Stimulated activated CD4-positive, alpha-beta T cell treated with anti-CD3 and anti-CD28 coated beads, Interleukin-12 subunit alpha, Interleukin-12 subunit beta, amount 100 ng/mL, for 48 hours (primary cell): ENCODE data around the gene C18orf63.
"Not testable (repeated sequence)": the region's sequence is repeated elsewhere in the genome, so short reads cannot be mapped to it uniquely, and the experiment has no call there.

Experiments used
- DNase-seq, 3 donors: peaks; one replicate each; pipeline ENCODE4 v3.0.0-alpha.2; 2020; ENCODE audit warnings: low read depth in 2 of 3, low spot score in 1 of 3

C18orf63 gene

DNA sequence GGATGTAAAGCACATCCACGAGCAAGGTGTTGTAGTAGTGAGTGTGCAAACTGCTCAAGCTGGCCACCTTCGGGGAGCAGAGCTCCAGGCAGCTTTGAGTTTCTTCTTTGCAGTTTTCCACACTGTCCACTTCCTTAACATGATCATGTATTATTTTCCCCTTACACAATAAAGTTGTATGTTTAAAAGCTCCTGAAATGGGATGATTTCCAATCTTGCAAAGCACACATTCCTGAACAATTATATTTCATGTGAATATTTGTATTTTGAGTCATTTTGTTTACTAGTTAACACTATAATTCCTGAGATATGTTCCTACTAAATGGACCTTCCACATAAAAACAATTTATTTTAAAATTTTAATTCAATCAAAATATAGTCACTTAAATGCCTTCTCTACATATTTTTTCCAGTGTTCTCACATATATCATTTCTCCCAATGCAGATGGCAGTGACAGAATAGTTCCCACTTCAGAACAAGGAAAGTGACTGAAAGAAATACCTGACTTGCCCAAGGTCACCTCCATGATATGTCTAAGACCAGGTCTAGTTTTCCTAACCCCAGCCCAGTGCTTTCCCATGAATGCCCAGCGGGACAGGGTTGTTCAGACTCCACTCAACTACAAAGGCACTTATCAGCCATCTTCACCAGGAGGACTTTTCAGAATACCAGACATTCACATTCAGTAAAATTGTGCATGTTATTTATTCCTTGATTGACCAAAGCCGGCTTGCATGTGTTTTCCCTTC is 29.4 kb upstream of the C18orf63 start:
- no peak for DNase-seq

DNA sequence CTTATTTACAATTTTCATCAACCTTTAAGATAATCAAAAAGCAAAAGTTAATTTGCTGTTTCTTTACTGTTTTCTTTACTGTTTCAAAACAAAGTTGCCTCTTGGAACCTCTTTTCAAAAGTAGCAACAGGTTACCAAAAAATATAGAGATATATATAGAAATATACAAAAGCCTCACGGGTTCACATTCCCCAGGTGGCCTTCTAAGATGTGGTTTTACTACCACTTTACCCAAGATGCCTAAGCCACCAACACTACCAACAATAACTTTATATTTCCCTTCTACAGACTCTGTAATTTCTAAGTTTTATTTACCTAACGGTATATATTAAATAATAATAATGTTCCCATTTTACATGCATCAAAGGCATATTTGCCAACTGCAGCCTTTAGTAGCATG is 28.8 kb upstream of the C18orf63 start:
- DNase-seq, result no peak

DNA sequence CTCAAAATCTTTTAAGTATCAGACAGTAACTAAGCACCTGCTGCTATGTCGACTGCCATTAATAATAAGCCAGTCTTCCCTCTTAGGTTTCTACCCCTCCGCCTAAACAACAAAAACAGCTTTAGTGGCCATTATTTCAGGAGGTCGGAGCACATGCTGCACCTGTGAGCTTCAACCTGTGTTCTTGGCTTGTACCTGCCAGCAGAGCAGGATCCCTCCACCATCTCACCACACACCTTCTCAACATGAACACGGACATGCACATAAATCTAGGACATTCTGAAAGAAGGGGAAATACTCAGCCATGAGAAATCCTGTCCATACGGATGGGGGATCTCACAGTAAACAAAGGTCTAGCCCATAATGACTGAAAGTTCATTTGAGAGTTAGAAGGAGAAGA is 27.6 kb upstream of the C18orf63 start:
- DNase-seq, result no peak

DNA sequence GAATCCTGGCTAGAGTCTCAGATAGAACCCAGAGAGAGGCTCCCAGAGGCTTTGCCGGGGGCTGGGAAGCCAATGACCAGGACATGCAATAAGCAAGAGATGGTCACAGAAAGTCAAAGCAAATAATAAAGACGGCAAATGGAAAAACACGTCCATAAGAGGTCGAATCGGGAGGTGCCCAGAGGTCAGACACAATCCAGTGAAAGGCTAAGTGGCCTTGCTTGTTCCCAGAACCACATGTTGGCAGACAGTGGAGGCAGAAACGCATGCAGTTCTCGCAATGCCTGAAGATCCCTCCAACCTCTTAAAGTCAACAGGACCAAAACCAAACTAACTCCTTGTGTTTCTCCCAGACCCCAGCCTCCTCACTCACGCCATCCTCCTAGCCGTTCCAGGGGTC is 26.9 kb upstream of the C18orf63 start:
- no peak for DNase-seq

DNA sequence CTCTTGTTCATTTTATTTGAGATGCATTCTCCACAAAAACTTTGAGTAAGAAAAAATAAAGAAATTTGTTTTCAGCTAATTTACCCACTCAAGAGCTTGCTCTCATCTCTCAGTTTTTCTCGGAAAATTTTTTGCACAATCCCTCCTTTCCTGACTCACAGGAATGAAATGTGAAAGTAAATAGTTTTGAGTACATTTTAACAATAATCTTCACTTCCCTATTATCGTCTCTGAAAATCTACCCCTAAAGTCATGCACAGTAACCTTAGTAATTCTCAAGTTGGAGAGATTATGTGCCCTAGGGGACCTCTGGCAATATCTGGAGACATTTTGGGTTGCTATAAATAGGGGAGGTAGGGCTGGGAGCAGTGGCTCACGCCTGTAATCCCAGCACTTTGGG is 26.5 kb upstream of the C18orf63 start:
- DNase-seq, result no peak

DNA sequence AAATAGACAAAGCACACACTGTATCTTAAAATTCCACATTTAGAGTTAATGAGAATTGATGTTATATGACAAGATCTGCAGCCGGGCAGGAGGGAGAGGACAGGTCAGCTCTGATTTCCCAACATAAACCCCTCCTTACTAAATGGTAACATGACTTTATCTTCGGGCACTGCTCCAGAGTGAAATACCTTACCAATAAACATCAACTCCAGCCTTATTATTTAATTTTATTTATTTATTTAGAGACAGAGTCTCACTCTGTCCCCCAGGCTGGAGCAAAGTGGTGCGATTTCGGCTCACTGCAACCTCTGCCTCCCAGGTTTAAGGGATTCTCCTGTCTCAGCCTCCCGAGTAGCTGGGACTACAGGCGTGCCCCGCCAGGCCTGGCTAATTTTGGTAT is 25.6 kb upstream of the C18orf63 start:
- no peak for DNase-seq

DNA sequence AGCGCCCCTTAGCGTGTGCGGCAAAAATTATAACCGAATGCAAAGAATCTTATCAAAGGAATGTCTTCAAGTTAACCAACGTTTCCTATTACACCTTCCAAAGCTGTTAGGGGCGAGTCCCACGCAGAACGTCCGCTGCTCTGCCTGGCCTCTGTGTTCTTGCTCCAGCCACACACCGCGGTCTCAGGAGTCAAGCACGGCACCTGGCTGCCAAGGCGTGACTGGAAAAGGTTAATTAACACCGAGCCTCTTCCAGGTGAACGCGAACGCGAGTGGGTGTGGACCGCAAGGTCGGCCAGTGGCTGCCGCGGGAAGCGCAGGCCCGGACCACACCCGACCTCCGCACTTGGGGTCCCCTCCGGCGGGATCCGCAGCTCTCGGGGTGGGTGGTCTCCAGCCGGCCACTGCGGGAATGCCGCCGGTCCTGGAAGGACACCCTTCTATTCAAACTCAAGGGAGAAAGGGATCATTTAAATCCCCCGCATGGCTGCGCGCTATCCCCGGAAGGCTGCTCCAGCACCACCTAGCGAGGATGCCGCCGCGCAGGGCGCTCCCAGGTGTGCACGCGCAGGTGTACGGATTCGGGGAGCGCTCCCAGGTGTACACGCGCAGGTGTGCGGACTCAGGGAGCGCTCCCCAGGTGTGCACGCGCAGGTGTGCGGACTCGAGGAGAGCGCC is 24.7 kb upstream of the C18orf63 start:
- DNase-seq, result no peak

DNA sequence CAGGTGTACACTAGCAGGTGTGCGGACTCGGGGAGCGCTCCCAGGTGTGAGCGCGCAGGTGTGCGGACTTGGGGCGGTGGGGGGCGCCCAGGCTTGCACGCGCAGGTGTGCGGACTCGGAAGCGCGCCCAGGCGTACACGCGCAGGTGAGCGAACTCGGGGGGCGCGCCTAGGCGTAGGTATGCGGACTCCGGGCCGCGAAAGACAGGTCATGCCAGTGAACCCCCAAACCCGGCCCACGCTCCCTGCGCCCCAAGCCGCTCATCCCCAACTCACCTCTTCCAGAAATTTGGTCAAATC is 24.2 kb upstream of the C18orf63 start:
- DNase-seq, result no peak

DNA sequence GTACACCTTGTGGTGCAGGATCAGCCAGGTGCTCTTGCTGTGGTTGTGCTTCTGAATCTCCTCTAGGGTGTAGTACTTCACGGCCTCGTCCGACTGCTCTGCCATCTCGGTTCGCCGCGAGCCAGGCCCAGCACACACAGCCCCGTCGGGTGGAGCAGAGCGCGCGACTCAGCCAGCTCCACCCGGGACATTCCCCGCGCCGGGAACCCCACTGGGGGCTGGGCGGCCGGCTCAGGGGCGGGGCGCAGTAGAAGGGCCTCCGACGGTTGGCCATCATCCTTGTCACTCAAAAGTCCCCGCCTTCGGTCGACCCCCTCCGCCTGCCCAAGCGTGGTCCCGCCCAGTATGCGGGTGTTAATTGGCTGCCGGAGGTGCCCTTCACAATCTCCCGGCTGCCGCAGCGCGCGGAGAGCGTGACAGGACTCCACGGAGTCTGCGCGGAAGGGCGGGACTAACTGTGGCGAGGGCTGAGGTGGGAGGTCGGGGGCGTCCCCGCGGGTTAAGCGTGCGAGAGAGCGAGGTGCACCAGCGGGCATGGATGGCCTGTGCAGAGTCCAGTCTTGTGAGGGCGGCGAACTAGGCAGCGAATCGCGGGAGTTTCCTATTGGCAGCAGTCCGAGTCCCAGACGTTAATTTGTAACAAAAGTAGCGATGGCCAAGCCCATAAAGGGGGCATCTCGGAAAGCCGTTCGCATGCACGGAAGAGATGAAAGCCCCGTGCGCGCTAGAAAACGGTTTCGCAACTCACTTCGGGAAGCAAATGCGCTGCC is 23.7 kb upstream of the C18orf63 start, which contains the start of gene CYB5A:
Gene CYB5A (minus strand): TSS at position 193 of the 770 bp plus-strand sequence. CDS start 88 bp downstream, at position 105.
- peak; percentile 95 to 99 (median 96) for DNase-seq

DNA sequence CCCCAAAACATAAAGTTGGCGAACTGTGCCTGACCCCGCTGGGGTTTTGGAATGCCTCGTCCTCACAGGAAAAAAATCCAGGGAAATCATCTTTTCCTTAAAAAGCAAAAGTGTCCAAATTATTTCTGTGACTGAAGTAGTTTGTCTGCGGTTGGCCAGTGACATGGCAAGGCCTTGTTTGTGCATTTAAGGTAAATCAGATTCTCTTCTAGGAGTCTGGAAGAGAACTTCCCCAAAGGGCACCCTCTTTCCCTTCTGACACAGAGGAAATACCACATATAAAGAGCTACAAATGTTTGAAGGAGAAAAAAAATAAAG is 23.1 kb upstream of the C18orf63 start:
- DNase-seq, result no peak

DNA sequence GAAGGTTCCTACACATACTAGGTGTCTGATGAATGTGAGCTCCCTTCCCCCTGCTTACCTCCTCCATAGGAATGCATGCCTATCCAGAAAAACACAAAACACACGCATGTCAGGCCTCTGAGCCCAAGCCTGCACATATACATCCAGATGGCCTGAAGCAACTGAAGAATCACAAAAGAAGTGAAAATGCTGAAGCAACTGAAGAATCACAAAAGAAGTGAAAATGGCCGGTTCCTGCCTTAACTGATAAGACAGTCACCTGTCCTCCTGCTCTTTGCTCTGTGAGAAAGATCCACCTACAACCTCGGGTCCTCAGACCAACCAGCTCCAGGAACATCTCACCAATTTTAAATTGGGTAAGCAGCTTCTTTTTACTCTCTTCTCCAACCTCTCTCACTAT is 22.7 kb upstream of the C18orf63 start:
- DNase-seq, result not testable (repeated sequence)

DNA sequence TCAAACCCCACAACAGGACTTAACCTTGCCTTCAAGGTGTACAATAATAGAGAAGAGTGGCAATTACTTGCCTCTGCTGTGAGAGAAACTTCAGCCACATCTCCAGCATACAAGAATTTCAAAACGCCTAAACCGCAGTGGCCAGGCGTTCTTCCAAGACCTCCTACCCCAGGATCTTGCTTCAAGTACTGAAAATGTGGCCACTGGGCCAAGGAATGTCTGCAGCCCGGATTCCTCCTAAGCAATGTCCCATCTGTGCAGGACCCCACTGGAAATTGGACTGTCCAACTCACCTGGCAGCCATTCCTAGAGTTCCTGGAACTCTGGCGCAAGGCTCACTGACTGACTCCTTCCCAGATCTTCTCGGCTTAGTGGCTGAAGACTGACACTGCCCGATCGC is 21.1 kb upstream of the C18orf63 start:
- DNase-seq, result no peak

DNA sequence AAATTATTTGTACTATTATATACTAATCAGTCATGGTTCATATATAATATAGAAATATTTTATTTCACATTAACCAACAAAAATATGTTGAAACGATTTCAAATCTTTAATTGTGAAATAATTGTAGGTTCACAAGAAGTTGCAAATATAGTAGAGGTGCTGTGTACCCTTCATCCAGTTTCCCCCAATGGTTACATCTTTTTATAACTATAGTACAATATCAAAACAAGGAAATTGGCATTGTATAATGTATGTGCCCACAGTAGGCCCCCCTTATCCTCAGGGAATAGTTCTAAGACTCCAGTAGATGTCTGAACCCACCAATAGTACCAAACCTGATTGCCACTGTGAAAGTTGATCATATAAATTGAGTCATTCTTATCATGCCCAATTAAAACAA is 16.5 kb upstream of the C18orf63 start:
- no peak for DNase-seq

DNA sequence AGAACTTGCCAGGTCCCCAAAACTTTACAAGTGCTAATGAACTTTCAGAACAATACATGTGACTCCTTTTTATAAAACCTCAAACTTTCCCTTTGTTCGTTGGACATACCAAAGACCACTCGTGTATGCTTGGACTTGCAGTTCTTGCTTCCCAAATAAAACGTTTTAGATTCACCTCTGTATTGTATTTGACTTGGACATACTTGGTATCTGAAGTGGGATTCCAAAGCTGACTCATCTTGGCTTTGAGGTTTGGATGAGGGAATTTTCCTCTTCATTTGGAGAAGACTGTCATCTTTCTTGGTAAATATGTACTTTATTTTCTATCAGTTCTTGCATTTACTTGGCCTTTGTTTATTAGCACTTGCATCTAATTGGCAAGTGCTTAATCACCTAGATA is 15.9 kb upstream of the C18orf63 start:
- no peak for DNase-seq

DNA sequence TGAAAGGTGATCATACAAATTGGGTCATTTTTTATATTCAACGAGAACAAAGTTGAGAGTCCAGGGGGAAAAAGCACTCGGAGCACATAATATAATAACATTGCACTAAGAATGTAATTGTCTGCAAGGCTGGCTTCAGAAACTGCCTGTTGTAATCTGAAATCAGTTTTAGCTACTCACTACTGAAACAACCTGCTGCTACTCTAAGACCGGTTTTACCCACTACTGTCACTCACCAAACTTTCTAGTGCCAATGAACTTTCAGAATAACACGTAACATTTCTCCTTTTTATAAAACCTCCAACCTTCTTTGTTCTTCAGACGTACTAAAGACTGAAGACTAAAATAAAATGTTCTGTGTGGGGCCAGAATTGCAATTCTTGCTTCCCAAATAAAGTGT is 12.3 kb upstream of the C18orf63 start:
- no peak for DNase-seq

DNA sequence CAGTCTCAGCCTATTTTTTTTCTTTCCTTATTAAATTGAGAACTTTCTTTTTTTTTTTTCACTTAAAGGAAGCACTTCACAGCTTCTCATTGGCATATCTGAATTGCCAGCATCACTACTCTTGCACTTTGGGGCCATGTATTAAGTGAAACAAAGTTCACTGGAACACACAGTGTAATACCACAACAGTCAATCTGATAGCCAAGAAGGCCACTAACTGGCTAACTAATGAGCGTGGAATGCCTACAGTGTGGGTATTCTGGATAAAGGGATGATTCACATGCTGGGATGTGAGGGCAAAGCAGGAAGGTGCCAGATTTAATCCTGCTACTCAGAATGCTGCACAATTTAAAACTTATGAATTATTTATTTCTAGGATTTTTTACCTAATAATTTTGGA is 11.7 kb upstream of the C18orf63 start:
- DNase-seq, result no peak

DNA sequence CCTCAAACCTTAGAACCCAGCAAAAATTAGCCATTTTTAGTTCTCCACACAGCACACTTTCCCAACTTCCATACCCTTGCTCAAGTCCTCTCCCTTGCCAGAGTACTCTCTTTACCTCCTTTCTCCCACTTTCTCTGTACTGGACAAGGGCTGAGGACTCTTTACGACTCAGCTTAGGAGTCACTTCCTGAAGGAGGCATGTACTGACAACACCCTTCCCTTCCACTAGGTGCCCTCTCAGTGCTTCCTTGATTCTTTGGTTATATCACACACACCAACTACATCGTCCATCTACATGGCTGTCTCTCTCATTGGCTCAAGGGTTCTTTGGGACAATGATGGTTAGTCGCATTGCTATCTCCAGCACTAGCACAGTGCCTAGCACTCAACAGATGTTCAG is 5.2 kb upstream of the C18orf63 start:
- no peak for DNase-seq

DNA sequence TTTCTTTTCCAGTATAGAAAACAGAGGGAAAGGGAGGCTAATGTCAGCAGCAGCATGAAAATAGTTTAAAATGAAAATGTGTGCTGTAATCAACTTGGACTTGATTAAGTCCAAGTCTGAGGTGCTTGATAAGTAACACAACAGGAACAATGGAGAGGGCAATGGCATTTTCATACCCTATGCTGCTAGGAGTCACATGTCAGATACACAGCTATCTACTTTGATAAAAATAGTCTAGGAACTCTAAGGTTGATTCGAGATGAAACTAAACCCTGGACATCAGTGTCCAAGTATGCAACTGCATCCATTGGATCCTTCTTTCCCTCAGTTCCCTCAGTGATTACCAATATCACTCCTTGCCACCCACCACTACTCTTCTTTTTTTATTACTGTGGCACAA is 4.6 kb upstream of the C18orf63 start:
- no peak for DNase-seq

DNA sequence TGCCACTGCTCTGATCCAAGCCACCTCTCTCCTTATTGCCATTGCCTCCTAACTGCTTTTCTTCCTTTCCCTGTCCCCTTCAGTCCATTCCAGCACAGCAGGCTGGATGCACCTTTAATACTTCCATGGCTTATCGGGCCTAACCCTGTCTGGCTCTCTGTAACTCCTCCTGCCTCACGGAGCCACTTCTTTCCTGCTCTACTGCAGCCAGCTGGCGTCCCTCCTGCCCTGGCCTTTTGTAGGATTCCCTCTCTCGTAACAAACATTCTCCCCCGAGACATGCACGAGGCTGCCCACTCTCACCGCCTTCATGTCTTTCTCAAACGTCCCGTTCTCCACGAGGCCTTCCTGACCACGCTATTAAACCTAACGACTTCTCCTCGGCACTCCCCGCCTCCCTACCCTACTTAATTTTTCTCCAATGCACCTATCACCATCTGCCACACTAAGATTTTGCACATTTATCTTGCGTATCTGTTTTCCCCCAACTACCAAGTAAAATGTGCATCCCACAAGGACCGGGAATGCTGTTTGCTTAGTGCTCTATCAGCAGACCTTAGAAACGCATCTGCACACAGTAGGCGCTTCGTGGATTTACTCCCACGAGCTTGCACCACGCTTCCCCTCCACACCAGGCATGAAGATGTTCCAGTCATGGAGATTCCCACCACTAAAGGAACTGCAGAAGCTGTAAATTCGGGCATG is 728 bp upstream of the C18orf63 start:
- no peak for DNase-seq

DNA sequence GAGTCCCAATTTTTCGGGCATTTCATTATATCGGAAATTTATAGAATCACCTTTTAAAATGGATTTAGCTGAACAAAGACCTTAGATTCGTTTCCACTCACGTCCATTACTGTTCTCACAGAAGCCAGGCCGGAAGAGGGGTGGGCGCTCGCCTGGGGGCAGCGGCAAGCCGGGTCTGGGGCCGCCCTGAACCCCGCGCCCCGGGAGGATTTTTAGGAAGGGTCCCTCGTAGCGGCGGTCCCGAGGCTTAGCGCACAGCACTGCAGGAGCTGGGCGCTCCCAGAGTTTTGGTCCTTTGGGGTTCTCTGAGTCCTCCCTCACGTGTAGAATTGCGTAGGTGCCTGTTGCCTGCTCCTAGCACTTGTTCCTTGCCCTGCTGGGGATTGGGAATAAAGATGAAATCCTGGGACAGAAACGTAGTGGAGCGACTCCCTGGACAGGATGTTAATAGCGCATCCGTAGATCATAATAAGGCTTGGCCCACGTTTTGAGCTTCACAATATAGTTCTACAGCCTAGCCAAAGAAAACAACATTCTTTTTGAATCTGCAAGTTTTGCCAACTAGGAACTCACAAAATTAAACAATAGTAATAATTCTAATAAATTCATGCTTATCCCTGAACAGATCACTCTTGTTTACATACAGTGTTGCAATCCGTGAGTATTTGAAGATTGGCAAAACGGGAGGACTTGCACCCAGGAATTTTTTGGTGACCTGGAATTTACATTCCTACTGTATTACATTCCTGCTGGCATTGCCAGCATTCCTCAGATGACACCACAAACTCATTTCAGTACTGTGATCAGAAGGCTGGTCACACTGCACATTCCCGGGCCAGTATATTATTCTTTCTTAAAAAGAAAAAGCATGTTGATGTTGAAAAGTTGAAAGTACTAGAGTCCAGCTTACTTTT is 875 bp downstream of the C18orf63 start:
- DNase-seq, result no peak

DNA sequence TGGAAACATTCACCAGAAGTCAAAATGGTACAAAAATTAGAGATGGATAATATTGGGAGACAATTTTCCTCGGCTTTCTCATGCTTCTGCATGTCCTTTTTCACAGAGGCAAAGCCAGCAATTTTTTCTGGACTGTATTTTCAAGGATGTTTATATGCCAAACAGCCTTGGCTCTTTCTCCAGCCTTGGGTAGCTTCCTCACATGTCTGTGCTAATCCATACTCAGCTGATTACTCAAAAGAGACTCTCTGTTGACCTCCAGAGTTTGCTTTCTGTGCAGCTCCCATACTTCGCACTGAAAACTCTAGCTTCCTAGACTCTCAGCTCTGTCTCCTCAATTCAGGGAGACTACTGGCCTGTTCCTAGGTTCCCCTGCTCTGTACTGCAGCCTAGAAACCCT is 10.6 kb downstream of the C18orf63 start:
- DNase-seq, result no peak
